ENCODE data around the gene C1RL.

DNA sequence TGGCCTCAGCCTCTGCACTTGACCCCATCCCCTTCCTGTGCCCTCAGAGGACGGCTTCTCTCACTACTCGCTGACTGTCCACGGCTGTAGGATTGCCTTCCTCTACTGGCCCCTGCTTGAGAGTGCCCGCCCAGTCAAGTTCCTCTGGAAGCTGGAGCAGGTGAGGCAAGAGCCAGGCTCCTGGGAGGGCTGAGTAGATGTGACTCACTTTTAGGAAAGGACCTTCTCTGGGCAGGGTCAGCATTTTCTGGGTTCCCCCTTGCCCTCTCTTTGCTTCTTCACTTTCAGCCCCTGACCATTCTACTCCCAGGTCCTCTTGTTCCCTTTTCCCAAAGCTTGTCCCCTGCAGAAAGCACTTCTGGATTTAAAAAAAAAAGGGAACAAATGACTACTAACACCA, 28.9 kb upstream of the C1RL start:
- TF ChIP-seq, protein P1, sequence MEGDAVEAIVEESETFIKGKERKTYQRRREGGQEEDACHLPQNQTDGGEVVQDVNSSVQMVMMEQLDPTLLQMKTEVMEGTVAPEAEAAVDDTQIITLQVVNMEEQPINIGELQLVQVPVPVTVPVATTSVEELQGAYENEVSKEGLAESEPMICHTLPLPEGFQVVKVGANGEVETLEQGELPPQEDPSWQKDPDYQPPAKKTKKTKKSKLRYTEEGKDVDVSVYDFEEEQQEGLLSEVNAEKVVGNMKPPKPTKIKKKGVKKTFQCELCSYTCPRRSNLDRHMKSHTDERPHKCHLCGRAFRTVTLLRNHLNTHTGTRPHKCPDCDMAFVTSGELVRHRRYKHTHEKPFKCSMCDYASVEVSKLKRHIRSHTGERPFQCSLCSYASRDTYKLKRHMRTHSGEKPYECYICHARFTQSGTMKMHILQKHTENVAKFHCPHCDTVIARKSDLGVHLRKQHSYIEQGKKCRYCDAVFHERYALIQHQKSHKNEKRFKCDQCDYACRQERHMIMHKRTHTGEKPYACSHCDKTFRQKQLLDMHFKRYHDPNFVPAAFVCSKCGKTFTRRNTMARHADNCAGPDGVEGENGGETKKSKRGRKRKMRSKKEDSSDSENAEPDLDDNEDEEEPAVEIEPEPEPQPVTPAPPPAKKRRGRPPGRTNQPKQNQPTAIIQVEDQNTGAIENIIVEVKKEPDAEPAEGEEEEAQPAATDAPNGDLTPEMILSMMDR (conservative IDR thresholded peaks at IDR 0.05; ENCODE audit: low read length) = no peak
- TF ChIP-seq EZH2phosphoT487 (IDR thresholded peaks at IDR 0.05; ENCODE audit: borderline replicate concordance, low read depth, low read length) = no peak
